Measurements from ENCODE around the gene TMEM240.
"Not testable (repeated sequence)": the region's sequence is repeated elsewhere in the genome, so short reads cannot be mapped to it uniquely, and the experiment has no call there.

TMEM240 gene

DNA sequence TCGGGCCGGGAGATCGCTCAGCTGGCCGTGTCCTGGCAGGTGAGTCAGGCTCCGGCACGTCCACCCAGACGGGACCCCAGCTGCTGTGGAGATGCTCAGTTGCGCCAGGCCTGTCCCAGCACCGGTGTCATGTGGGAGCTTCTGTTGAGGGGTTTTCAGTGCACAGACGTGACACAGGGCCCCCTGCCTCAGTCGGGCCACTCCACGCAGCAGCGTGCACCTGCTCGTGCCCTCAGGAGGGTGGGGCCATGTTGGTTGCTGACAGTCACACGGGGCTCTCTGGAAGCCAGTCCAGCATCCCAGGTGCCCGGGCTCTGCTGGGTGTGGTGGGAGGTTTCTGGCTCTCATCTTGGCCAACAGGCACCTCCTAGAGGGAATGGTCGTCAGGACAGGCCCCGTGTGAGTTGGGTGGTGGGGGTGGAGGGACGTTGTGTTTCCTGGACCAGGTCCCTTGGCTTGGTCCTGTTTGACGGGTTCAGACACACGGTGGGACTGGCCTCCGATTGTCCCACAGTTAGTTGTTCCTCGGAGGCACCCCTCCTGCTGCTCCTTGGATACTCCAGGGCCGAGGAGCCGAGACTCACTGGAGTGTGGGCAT is 49.7 kb downstream of the TMEM240 start:
- DNase-seq: no peak

DNA sequence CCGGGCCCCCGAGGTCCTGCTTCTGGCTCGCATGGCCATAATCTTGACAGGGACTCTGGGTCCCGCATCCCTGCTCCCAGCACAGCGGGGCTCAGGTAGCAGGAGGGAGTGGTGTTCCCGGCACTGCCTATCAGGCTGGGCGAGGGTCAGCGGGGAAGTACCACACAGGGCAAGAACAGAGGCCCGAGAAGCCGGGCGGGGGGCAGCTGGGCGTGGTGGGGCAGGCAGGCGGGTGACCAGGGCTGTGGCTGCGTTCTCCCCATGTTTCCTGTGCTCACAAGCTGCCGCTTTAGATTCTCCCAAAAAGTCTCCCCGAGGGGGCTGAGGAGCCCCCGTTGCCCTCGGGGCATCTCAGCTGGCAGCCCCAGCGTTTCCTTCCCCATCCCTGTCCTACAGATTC is 50.6 kb downstream of the TMEM240 start:
- DNase-seq: no peak

DNA sequence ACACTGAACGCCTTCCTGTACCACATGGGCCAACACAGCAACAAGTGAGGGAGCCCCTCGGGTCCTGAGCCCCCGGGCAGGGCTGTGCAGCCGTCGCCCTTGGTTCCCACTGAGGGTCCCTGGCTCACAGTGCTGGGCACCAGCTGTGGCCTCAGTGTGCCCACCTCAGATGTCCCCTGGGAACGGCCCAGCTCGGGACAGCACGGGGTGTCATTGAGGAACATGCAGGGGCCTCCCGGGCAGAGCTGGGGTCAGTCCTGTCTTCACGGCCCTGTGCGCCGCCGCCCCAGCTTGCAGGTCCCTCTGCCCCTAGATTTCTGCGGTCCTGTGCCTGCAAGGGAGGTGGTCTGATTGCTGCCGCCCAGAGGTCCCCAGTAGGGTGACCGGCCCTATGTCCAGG is 51.2 kb downstream of the TMEM240 start:
- no peak for DNase-seq

DNA sequence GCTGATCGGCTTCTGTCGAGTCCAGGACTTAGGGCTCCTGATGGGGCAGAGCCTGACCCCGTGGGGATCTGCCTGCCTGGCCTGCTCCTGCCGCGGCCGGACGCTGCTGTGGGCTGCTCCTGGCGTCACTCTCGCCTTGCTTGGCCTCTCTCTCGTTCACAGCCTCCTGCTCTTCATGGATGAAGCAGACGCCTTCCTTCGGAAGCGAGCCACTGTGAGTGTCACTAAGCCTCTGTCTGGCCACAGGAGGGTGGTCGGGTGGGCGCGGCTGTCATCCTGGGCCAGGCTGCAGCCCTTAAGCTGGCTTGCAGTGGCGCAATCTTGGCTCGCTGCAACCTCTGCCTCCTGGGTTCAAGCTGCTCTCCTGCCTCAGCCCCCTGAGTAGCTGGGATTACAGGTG is 52.7 kb downstream of the TMEM240 start:
- no peak for DNase-seq

DNA sequence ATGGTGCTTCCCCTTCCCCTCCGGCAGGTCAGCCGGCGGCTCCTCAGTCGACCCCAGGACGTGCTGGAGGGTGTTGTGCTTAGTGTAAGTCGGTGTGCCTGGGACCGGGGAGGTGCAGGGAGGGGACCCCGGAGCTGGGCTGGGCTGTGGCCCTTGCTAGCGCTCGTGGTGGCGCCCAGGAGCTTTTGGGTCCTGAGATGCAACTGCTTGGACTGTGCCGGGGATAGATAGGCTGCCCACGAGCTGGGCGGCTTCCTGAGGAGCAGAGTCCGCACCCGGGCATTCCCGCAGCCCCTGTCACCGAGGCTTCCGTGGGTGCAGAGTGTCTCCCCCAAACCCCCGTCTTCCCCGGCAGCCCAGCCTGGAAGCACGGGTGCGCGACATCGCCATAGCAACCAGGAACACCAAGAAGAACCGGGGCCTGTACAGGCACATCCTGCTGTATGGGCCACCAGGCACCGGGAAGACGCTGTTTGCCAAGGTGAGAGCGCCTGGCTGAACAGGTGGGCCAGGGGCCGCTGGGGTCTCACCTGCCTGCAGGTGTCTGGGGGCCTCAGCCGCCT is 54.6 kb downstream of the TMEM240 start:
- DNase-seq: not testable (repeated sequence)

DNA sequence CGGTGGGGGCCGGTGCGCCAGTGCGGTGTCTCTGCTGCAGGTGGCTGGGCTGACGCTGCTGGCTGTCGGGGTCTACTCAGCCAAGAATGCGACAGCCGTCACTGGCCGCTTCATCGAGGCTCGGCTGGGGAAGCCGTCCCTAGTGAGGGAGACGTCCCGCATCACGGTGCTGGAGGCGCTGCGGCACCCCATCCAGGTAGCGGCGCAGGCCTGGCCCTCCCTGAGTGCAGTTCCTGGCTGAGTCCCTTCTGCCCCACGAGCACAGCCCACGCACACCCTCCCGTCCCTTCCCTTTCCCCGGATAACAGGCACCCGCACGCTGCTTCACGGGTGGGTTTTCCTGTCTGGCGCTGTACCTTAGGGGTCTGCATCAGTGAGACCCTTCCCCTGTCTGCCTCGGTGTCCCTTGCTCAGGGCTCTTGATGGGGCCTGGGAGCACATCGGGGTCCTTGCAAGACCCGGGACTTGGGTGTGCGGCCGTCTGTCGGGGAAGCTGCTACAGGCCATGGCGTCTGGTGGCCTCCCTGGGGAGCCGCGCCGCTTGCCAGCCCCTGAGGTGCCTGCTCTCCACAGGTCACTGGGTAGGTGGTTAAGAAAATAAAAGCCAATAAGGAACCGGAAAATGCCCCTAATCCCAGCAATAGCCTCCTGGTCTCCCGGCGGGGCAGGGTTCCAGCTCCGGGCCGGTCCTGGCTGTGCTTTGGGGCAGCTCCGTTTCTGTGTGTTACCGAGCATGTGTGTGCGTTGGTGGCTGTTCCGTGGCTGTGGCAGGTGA is 55.3 kb downstream of the TMEM240 start:
- not testable (repeated sequence) for DNase-seq
